Fibroblast of skin of scalp (primary cell): ENCODE measurements around the gene CBX1.

Experiments used
- DNase-seq: peaks from one replicate; pipeline ENCODE4 v3.0.0-alpha.2; 2013

The CBX1 gene

GRCh38 chr17:48025904-48026501 lies 75.3 kb downstream of the CBX1 start:
- DNase-seq = no peak

GRCh38 chr17:48025040-48025903 lies 76.0 kb downstream of the CBX1 start:
- peak; percentile 97 for DNase-seq

- DNase-seq = peak; percentile 71
Observed at GRCh38 chr17:48024149-48025039, 76.9 kb downstream of the CBX1 start.

GRCh38 chr17:48023400-48024148 lies 77.7 kb downstream of the CBX1 start:
- DNase-seq = peak; percentile 75

GRCh38 chr17:48022901-48023300 lies 78.4 kb downstream of the CBX1 start:
- DNase-seq = no peak

- DNase-seq = no peak
Observed at GRCh38 chr17:48021934-48022333, 79.3 kb downstream of the CBX1 start.
